ENCODE measurements around the gene CEP68.

CEP68 gene

DNA sequence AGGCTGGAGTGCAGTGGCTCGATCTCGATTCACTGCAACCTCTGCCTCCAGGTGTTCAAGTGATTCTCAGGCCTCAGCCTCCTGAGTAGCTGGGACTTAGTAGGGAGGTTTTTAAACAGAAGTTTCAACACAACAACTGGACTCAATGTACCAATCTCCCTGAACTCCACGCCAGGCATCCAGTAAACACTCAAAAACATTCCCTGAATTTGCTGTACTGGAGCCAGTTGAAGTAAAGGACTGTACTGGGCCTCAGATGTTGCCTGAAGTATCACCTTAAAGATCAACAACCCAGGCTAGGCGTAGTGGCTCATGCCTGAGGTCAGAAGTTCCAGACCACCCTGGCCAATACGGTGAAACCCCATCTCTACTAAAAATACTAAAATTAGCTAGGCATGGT, 51.3 kb downstream of the CEP68 start:
- no peak for DNase-seq (ENCODE audit: low read depth)
- no peak overlapping the region for H3K4me3 ChIP-seq (ENCODE audit: low read depth, low read length)
- TF ChIP-seq, protein P1, sequence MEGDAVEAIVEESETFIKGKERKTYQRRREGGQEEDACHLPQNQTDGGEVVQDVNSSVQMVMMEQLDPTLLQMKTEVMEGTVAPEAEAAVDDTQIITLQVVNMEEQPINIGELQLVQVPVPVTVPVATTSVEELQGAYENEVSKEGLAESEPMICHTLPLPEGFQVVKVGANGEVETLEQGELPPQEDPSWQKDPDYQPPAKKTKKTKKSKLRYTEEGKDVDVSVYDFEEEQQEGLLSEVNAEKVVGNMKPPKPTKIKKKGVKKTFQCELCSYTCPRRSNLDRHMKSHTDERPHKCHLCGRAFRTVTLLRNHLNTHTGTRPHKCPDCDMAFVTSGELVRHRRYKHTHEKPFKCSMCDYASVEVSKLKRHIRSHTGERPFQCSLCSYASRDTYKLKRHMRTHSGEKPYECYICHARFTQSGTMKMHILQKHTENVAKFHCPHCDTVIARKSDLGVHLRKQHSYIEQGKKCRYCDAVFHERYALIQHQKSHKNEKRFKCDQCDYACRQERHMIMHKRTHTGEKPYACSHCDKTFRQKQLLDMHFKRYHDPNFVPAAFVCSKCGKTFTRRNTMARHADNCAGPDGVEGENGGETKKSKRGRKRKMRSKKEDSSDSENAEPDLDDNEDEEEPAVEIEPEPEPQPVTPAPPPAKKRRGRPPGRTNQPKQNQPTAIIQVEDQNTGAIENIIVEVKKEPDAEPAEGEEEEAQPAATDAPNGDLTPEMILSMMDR (IDR thresholded peaks at IDR 0.05; ENCODE audit: insufficient read depth, low read depth, low read length, missing control alignments): no peak

DNA sequence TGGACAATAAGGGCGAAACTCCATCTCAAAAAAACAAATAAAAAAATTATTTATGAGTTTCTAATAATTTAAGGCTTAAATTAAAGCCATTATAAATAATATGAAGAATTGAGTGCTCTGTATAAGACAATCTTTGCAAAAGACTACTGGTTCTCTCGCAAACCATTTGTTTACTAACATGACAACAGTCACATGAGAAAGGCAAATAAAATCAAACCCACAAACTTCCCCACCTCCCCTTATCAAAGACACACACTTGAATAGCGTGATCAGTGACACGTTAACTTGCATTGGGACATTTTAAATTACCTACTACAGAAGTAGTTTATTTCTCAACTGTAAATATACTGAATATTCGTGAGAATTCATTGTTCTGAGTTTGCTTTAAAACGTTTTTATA, 52.6 kb downstream of the CEP68 start:
- TF ChIP-seq, protein P1 (IDR thresholded peaks at IDR 0.05; ENCODE audit: insufficient read depth, low read depth, low read length, missing control alignments): no peak
- no peak overlapping the region for H3K4me3 ChIP-seq (ENCODE audit: low read depth, low read length)
- no peak for DNase-seq (ENCODE audit: low read depth)

DNA sequence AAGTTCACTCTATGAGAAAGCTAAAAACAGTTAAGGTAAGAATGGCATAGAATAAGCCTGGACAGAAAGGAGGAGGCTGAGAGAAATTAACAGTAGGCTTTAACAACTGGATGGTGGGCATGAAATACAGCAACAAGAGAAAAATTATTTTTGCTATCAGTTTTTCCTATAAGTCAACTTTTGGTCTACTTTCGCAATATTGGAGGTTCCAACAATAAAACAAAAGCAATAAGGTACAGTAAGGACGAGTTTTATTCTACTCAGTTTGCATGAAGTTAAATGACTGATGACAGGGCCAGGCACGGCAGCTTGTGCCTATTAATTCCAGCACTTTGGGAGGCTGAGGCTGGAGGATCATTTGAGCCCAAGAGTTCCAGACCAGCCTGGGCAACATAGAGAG, 56.4 kb downstream of the CEP68 start:
- no peak for DNase-seq (ENCODE audit: low read depth)
- TF ChIP-seq, protein P1 (IDR thresholded peaks at IDR 0.05; ENCODE audit: insufficient read depth, low read depth, low read length, missing control alignments): no peak
- no peak overlapping the region for H3K4me3 ChIP-seq (ENCODE audit: low read depth, low read length)

DNA sequence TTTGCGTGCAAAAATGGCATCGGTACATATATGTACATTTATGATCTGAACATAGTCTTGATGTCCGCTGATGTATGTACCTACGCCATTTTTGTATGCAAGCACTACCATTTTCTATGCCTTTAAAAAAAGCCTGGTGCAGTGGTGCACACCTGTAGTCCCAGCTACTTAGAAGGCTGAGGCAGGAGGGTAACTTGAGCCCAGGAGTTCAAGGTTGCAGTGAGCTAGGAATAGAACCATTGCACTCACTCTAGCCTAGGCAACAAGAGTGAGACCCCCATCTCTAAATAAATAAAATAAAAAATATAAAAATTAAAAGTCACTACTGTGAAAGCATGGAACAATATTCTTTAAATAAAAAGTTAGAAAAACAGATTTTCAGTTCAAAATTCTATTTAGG, 57.0 kb downstream of the CEP68 start:
- no peak for DNase-seq (ENCODE audit: low read depth)
- TF ChIP-seq, protein P1 (IDR thresholded peaks at IDR 0.05; ENCODE audit: insufficient read depth, low read depth, low read length, missing control alignments): no peak
- no peak overlapping the region for H3K4me3 ChIP-seq (ENCODE audit: low read depth, low read length)

DNA sequence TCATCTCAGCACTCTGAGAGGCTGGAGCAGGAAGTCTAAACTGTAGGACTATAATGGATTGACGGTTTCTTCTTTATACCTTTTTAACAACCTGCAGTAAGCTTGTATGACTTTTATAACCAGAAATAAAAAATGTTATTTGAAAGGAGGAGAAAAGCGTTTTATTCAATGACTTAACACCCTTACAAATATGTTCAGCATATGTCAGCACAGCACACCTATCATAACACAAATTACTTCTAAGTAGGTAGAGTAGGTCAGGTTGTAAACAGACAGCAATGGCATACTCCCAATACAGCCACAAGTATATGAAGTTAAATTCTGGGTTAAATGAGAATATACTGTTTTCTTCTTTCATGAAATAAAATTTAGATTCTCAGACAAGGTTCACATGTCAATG, 57.6 kb downstream of the CEP68 start:
- H3K4me3 ChIP-seq (ENCODE audit: low read depth, low read length): no peak overlapping the region
- TF ChIP-seq, protein P1 (IDR thresholded peaks at IDR 0.05; ENCODE audit: insufficient read depth, low read depth, low read length, missing control alignments): no peak
- no peak for DNase-seq (ENCODE audit: low read depth)

DNA sequence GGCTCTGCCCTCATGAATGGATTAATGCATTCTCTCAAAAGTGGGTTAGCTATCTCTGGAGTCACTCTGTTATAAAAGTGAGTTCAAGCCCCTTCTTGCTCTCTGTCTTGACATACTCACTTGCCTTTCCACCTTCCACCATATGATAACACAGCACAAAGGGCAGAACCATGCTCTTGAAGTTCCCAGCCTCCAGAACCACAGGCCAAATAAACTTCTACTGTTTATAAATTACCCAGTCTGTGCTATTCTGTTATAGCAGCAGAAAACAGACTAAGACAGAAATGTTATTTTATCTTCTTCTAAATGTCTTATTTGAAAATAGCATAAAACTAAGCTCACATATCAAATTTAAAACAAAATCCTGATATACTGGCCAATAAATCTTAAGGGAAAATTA, 58.7 kb downstream of the CEP68 start:
- TF ChIP-seq, protein P1 (IDR thresholded peaks at IDR 0.05; ENCODE audit: insufficient read depth, low read depth, low read length, missing control alignments): no peak
- H3K4me3 ChIP-seq (ENCODE audit: low read depth, low read length): no peak overlapping the region
- DNase-seq (ENCODE audit: low read depth): no peak

DNA sequence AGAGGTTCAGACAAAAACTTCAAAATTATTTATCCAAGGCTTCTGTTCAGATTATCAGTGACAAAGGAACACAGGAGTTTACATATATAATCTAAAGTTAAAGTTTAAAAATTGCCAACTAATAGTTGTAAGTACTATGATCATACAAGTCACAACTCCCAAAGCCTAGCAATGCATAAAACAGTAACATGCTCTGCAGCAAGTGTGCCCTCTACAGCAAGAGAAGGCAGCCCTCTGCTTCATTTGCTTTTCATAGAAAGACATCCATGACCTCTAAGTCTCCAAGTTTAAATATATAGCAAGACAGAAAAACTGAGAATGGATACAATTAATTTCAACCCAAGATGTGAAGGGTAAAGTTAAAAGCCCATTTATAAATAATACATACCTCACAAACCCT, 60.4 kb downstream of the CEP68 start:
- DNase-seq (ENCODE audit: low read depth): no peak
- TF ChIP-seq, protein P1 (IDR thresholded peaks at IDR 0.05; ENCODE audit: insufficient read depth, low read depth, low read length, missing control alignments): no peak
- H3K4me3 ChIP-seq (ENCODE audit: low read depth, low read length): no peak overlapping the region

Data from GM12865 (cell line).